GM06990 (cell line): ENCODE measurements around the gene RICTOR.

Source experiments
- DNase-seq: peaks from one replicate; pipeline ENCODE4 v3.0.0-alpha.2; 2011; ENCODE audit not compliant: insufficient read length; ENCODE audit errors: extremely low read depth
- H3K27me3 ChIP-seq: replicated peaks from 2 replicates; pipeline ENCODE4 v1.6.0; 2011; ENCODE audit warnings: low read length; ENCODE audit not compliant: control insufficient read depth, insufficient read depth
- H3K36me3 ChIP-seq: 2 replicates; pipeline ENCODE4 v1.5.1; 2011; ENCODE audit warnings: low read length; ENCODE audit not compliant: control insufficient read depth, insufficient read depth
- H3K4me3 ChIP-seq: replicated peaks from 2 replicates; pipeline ENCODE4 v1.5.1; 2011; ENCODE audit warnings: low read depth, mild to moderate bottlenecking, control low read depth, low read length
- CTCF ChIP-seq: IDR thresholded peaks from 2 replicates; pipeline ENCODE4 v1.5.1; 2011; ENCODE audit warnings: low read length, control low read depth, mild to moderate bottlenecking, inconsistent platforms; ENCODE audit not compliant: insufficient read depth, poor library complexity, severe bottlenecking

Gene RICTOR

GRCh38 chr5:39102684-39103155 lies 28.5 kb upstream of the RICTOR start:
- no peaks in the 10 kb centered on the region for H3K27me3 ChIP-seq

GRCh38 chr5:39100851-39101396 lies 26.7 kb upstream of the RICTOR start:
- DNase-seq = no peak
- no peak for TF ChIP-seq CTCF
- Histone ChIP-seq H3K27me3 (no peaks in the 10 kb centered on the region), H3K36me3 (no peaks in the 10 kb centered on the region), H3K4me3 (no peak overlapping the region)

More at GRCh38 chr5:39102684-39103155, 28.5 kb upstream of the RICTOR start:
- Histone ChIP-seq H3K4me3 (no peak overlapping the region), H3K36me3 (no peaks in the 10 kb centered on the region)
- DNase-seq = no peak
- TF ChIP-seq CTCF = no peak

GRCh38 chr5:39100301-39100850 lies 26.2 kb upstream of the RICTOR start:
- Histone ChIP-seq H3K4me3 (no peak overlapping the region), H3K36me3 (no peaks in the 10 kb centered on the region)
- no peak for DNase-seq

GRCh38 chr5:39099831-39100230 lies 25.6 kb upstream of the RICTOR start:
- Histone ChIP-seq H3K27me3 (no peaks in the 10 kb centered on the region), H3K4me3 (no peak overlapping the region), H3K36me3 (no peaks in the 10 kb centered on the region)
- DNase-seq = no peak
- no peak for TF ChIP-seq CTCF

More at GRCh38 chr5:39100301-39100850, 26.2 kb upstream of the RICTOR start:
- TF ChIP-seq CTCF = no peak
- no peaks in the 10 kb centered on the region for H3K27me3 ChIP-seq

- no peaks in the 10 kb centered on the region for H3K27me3 ChIP-seq
Observed at GRCh38 chr5:39093352-39093751, 19.2 kb upstream of the RICTOR start.

More at GRCh38 chr5:39093352-39093751, 19.2 kb upstream of the RICTOR start:
- TF ChIP-seq CTCF = no peak
- no peak for DNase-seq
- Histone ChIP-seq H3K4me3 (no peak overlapping the region), H3K36me3 (no peaks in the 10 kb centered on the region)
